GM21390 (cell line): ENCODE data around the gene RNF225.
"Not testable (repeated sequence)": the region's sequence is repeated elsewhere in the genome, so short reads cannot be mapped to it uniquely, and the experiment has no call there.

Experiments used
- ATAC-seq: cut with Tn5 transposase; IDR thresholded peaks from one replicate; pipeline ENCODE4 v1.9.1; 2021; ENCODE audit not compliant: unreplicated experiment

Gene RNF225

DNA sequence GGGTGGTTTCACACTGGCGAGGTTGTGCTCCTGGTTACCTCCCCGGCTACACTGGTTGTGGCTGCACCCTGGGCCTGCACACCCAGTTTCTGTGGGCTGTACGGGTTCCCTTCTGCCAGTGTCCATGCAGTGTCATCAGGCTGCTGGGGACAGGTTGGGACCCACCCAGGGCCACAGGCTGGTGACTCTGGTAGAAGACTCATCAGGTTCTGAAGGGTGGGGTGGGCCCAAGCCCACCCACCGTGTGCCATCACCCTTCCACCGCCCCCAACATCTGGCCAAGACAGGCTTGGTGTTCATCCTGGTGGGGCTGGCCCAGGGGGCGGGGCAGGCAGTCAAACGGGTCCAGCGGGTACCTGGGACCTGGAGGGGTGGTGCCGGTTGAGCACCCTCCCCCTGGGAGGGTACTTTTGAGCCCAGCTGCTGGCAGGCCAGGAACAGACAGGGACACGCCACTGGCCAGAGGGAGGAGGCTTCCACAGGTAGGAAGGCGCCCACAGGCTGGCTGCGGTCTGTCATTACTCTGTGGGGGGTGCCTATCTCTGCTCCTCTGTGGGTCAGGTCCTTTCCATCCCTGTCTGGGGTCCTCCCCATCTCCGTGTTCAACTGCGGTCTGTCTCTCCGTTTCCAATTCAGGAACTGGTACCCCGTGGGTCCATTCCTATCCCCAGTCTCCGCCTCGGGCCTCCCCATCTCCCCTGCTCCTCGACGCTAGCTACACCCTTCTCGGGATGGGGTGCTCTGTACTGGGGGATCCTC is at the start of gene RNF225:
Gene RNF225, plus strand, starts transcription at position 437 of the 759 bp plus-strand sequence. CDS start 434 bp downstream, outside the sequence.
- ATAC-seq = no peak

DNA sequence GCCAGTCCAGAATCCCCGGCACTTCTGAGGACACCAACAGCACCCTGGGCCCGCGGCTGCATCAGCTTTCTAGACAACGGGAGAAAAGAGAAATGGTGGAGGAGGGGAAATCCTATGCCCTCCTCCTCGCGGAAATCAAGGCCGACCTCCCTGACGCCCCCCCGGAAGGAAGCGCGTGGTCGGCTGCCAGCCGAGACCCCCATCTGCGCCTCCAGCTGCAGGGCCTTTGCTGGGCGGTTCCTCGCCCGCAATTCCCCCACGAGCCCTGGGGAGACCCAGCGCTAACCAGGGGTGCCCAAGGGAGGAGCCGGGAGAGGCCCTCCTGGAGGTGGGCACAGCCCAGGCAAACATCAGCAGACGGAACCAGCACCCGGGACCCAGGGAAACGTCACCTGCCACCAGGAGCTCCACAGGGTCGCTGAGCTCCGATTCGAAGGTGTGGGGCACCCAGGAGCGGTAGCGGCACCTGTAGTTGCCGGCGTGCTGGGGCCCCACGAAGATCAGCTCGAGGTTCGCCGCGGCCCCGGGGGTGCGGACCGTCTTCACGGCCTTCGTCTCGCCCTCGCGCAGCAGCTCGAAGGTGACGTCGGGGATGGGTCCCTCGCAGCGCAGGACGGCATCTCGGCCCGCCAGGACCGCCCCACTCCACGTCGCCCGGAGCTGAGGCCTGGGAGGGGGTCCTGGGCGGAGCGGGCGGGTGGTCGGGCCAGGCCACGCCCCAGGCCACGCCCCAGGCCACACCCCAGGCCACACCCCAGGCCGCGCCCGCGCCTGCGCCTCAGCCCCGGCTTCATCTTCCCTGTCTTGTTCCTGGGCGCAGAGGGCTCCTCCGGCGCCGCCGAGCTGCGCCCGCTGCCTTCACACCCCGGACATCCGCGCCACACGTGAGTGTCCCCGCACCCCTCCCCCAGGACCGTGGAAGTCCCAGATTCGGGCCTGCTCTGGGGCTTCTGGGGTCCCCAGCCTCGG is 48.2 kb upstream of the RNF225 start:
- peak; percentile 87 for ATAC-seq

DNA sequence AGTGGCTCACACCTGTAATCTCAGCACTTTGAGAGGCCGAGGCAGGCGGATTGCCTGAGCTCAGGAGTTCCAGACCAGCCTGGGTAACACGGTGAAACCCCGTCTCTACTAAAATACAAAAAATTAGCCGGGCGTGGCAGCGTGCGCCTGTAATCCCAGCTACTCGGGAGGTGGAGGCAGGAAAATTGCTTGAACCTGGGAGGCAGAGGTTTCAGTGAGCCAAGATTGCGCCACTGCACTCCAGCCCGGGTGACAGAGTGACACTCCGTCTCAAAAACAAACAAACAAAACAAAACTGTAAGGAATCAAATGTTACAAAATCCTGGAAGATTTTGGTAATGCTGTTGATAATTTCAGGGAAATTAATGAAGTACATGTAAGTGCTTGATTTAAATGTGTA is 47.4 kb upstream of the RNF225 start:
- ATAC-seq = not testable (repeated sequence)

DNA sequence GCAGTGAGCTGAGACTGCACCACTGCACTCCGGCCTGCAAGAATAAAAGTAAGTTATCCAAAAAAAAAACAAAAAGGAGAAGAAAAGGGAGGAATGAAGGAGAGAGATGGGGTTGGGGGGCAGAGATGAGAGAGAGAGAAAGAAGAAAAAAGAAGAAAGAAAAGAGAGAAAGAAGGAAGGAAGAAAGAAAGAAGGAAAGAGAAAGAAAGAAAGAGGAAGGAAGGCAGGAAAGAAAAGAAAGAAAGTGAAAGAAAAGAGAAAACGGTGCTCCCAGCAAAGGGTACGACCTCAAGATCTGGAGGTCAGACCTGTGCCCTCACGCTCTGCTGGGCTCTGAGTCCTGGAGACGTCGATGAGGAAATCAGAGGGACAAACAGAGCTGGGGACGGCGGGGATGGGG is 45.9 kb upstream of the RNF225 start:
- no peak for ATAC-seq

DNA sequence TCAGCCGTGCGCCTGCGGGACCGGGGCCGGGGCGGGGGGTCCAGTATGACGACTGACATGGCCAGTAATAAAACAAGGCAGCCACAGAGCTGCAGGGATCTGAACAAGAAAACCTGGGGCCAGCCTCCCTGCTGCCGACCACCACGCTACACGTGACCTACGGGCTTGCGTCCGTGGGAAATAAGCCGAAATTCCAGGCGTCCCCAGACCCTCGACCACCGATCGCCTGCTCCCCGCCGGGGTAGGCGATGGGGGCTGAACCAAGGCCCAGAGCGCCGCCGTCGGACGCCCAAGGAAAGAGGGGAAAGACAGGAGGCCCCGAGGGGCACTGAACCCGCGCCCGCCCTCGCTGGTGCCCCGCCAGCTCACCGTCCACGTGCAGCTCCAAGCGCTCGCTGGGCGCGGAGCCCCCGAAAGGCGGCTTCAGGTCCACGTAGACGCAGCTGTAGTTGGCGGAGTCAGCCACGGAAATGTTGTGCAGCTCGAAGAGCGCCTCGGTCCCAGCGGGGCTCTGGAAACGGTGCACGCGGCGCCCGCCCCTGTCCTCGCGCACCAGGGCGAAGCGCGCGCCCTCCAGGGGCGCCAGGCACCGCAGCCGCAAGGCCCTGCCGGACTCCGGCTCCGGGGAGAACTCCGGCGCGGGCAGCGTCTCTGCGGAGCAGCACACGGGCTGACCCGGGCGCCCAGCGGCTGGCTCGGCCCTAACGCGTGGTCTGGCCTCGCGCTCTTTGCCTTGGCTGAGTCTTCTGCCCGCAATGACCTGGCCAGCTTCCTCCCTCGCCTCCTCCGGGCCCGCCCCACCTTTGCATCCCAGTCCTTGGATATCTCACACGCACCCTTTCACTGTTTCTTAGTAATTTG is 45.2 kb upstream of the RNF225 start:
- ATAC-seq = no peak

DNA sequence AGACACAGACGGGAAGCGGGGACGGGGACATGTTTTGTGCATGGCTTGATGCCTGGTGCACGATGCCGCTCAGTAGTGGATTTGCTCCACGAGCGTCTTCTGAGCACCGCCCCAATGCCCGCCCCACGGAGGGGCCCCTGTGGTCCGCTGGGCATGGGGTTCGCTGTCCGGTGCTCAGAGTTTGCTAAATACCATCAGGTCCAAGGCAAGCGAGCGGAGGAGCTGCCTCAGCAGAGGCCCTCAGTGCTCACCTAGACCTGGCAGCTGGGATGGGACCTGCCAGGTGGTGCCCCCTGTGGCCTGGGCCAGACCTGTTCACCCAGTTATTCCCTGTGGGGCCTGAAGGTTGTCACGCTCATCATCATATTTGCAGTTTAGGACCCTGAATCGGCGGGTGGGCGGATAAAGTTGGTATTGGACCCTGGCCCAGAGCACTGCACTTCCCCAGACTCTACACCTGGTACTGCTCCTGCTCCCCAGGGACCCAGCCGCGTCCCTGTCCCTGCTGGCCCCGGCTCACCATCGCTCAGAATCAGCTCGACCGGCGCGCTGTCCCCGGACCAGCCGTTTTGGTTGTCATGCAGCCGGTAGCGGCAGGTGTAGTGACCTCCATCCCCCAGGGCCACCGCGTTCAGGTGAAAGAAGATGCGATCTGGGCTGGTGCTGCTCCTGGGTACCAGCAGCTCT is 44.4 kb upstream of the RNF225 start:
- ATAC-seq = no peak

DNA sequence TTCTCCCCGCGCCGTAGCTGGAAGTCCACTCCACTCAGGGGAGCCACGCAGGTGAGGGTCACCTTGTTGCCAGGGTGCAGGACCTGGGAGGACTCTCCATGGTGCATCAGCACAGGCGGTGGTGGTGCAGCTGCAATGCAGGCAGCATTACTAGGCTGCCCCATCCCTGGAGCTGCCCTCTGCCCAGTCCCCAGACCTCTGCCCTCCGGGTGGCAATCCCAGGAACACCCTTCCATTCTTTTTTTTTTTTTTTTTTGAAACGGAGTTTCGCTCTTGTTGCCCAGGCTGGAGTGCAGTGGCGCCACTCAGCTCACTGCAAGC is 43.9 kb upstream of the RNF225 start:
- no peak for ATAC-seq

DNA sequence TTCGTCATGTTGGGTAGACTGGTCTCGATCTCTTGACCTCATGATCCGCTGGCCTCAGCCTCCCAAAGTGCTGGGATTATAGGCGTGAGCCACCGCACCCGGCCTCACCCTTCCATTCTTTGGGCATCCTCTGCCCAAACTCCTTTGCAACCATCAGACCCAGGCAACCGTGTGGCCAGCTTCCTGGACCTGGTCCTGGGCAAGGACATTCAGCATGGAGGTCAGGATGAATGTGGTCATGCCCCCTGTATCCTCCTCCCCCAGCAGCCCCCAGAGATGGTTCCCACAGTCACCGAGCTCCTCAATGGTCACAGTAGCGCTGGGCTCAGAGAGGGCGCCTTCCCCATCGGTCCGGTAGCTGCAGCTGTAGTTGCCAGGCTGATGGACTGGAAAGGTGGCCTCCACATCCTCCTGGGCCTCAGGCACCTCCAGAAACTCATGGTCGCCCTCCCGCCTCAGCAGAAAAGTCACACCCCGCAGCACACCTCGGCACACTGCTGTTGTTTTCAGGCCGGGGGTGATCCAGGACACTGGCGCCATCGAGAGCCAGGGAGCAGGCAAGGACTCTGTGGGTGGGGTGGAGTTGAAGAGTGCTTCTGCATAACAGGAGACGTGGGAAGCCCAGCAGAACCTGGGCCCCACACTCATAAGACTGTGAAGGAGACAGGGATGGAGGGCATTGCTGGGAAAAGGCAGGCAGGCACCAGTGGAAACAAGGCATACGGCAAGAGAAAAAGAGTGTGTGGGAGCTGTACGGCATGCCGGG is 43.3 kb upstream of the RNF225 start:
- ATAC-seq = no peak

DNA sequence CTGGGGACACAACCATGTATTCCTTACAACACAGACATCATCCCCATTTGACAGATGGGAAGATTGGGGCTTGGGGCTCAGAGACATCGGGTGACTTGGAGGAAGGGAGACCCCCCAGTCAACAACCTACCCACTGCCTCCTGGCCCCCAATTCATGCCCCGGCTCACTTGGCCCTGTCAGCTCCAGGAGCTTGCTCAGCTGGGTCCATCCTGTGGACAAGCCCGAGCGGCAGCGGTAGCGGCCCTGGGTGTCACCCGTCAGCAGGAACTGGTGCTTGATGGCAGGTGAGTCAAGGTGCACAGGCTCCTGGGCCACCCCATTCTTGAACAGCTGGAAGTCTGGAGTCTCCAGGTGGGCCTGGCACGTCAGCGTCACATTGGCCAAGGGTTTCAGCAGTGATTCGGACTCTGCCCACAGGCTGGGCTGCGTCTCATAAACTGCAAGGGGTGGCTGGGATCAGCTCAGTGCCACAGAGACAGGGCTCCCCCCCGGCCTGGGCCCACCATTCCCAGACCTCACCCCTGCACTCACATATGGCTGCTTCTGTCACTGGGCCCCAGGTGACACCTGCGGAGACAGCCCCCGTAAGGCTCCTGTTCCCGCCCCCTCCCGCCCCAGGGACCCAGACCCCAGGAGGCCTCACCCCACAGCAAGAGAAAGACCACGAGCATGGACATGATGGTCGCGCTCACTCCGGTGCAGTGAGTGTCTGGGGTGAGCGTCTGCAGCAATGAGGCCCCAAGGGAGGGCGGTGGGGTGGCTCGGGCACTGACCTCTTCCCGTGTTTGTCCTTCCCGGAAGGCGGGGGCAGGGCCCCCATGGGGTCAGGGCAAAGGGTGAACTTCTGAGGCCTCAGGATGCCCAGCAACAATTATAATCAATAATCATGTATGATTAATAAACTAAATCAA is 42.4 kb upstream of the RNF225 start, which contains the start of gene A1BG:
Gene A1BG, minus strand, starts transcription at position 733 of the 912 bp plus-strand sequence. Its CDS starts 55 bp downstream, at position 678.
- ATAC-seq = no peak

DNA sequence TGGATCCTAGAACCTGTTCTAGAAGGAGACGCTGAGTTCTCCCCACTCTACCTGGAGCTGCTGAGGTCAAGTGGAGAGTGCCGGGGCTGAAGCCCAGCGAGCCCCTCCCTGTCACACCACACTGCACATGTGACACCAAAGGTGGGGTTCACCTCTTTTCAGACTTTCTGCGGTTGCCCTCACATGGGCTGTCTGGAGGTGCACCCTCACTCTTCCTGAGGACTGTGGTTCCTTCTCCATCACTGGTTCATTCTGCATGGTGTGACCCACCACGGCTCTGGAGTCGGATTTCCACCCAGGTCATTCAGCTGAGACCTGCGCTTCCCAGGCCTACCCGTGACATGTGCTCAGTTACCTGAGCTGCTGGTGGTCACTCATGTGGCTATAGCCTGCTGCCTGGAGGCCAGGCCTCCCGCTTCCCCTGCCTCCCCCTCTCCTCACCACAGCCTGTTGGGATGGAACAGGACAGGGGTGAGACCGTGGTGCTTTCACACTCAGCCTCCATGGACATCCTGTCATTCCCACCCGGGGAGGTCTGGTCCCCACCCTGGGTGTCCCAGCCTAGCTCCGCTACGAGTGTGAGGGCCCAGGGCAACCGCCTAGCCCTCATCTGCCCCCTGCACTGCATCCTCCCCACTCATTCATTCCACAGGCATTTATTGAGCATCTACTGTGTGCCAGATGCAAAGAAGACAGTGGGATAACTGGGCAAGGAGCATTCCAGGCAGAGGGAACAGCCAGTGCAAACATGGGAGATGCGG is 41.6 kb upstream of the RNF225 start:
- ATAC-seq = no peak

DNA sequence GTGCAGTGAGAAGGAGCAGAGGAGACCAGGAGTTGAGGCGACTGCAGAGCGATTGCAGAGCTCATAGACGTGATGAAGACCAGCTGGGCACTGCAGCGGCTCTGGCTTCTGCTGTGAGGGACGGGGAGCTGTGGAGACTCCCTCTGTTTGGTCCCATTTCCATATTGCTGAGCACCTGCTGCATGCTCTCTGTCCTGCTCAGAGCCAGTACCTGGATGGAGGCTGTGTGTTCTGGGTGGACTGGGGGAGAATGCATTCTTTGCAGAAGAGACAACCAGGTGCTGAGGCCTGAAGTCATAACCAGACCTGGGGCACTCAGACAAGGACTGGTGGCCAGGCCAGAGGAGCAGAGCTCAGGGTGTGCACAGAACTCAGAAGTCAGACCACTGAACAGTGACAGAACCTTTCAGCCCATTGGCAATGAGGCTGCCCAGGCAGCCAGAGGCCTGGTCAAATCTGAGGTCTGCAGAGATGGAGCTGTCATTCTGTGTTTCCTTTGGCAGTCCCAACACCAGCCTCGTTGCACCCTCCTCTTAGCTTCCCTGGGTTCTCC is 40.9 kb upstream of the RNF225 start:
- no peak for ATAC-seq

DNA sequence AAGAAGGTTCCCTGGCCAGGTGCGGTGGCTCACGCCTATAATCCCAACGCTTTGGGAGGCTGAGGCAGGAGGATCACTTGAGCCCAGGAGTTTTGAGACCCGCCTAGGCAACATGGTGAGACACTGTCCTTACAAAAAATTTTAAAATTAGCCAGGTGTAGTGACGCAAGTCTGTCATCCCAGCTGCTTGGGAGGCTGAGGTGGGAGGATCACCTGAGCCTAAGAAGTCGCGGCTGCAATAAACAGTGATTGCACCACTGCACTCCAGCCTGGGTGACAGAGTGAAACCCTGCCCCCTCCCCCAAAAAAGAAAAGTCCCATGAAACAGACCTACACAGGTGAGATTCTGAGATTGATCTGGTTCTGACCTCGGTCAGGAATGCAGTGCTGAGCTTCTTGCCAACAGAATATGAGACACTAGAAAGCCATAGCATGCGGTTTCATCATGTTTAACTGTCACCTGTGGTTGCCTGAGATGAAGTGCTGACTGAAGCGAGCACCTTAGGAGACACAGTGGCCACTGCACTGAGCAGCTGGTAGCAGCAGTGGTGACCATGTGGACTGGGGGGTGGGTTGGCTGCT is 40.1 kb upstream of the RNF225 start:
- no peak for ATAC-seq

DNA sequence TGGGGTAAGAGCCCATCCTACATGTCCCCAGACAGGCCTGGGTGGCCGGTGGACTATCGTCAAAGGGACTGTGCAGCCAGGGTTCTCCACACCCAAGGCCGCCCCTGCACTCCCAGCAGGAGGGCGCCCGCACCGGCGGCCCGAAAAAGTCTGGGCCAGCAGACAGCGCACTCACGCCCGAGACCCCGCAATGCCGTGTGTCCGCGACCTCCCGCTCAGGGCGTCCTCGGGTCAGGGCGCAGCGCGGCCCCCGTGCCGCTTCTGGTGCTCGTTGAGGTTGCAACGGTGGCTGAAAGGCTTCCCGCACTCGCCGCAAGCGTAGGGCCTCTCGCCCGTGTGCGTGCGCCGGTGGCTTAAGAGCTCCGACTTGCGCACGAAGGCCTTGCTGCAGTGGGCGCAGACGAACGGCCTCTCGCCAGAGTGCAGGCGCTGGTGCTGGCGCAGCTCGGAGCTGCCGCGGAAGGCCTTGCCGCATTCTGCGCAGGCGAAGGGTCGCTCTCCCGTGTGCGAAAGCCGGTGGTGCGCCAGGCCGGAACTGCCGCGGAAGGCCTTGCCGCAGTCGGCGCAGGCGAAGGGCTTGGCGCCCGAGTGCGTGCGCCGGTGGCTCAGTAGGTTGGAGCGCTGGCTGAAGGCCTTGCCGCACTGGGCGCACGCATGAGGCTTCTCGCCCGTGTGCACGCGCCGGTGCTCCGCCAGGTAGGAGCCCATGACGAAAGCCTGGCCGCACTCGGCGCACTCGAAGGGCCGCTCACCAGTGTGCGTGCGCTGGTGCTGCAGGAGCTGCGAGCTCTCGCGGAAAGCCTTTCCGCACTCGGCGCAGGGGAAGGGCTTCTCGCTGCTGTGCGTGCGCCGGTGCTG is 39.3 kb upstream of the RNF225 start:
- ATAC-seq = no peak

DNA sequence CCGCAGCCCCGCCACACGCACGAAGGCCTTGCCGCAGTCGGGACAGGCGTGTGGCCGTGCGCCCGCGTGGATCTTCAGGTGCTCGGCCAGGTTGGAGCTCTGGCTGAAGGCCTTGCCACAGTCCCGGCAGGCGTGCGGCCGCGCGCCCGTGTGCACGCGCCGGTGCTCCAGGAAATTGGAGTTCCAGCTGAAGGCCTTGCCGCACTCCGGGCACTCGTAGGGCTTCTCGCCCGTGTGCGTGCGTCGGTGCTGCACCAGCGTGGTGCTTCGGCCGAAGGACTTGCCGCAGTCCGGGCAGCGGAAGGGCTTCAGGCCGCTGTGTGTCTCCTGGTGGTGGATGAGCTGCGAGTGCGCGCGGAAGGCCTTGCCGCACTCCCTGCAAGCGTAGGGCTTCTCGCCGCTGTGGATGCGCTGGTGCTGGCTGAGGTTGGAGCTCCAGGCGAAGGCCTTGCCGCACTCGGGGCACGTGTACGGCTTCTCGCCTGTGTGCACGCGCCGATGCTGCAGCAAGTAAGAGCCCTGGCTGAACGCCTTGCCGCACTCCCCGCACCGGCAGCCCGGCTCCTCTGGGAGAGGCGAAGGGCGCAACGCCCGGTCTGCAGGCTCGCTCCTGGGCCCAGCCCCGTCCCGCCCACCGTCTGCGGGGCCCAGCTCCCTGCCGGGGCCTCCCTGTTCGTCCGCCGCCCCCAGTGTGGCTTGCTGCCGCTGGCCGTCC is 38.5 kb upstream of the RNF225 start:
- no peak for ATAC-seq

DNA sequence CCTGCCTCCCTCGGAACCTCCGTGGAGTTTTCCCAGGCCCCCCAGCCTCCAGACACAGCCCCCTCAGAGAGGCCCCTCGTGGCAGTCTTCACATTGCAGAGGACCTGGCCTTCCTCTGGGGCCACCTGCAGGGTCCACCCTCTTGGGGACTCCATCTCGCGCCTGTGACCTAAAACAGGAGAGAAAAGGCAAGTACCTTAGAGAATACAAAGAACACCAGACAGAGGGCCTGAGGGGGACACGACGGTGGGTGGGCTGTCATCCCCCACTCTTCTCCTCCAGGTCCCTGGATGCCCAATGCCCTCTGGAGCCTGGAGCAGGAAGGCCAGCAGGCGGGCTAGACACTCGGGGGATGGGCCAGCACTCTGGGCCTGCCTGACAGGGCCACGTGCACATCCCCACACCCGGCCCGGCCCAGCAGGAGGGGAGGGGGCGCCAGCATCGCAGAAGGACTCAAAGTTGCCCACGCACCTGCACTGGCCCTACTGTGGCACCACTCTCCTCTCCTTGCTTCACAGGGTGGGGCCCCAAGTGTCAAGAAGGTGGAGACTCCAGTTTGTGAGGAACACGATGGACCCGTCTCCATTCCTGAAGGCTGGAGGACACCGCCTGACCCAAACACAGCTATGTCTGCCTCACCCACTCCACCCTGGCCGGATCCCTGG is 37.8 kb upstream of the RNF225 start:
- ATAC-seq = no peak
